EL (cell line): Measurements from ENCODE around the gene PROP1.
"Not testable (repeated sequence)": the region's sequence is repeated elsewhere in the genome, so short reads cannot be mapped to it uniquely, and the experiment has no call there.

Source experiments
- DNase-seq: peaks from one replicate; pipeline ENCODE4 v3.0.0-alpha.2; 2016

PROP1 gene

DNA sequence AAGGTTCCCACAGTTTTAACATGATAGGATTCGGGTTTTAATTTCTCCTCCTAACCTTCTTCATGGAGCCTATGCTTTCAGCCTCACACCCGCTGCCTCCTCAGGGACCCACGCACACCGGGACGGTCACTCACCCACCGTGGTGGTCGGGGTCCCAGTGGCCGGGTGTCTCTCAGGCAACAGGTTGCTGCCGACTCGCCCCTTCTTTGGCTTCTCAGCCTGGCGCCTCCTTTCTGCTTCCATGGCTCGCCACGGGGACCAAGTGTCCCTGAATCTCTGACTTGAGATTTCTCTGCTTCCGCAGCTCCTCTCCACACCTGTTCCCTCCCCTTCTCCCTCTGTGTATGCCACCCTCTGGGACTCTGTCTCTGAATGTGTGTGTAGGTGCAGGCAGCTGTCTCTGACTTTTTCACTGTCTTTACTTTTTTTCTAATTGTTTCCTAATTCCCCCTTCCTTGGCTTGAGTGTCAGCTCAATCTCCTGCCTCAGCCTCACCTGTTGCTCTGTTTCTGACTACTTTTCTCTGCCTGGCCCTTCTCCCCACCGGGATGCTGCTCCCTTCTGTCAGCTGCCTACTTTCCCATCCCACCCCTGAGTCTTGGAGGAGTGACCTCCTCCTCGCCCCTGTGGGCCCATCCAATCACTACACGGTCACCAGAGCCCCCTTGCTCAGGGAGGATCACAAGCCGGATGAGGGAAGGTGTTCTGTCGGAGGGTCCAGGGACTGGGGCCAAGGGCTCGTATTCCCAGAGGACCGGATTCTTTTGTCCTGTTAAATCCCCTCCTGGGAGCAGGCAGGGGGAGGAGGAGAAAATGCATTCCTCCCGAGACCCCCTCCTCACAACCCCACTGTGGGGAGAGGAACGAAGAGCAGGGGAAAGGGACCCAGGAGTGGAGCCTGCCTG is at the start of gene PROP1:
Gene PROP1, minus strand, starts transcription at position 552 of the 905 bp plus-strand sequence. Its CDS starts 309 bp downstream, at position 243.
- DNase-seq = no peak

DNA sequence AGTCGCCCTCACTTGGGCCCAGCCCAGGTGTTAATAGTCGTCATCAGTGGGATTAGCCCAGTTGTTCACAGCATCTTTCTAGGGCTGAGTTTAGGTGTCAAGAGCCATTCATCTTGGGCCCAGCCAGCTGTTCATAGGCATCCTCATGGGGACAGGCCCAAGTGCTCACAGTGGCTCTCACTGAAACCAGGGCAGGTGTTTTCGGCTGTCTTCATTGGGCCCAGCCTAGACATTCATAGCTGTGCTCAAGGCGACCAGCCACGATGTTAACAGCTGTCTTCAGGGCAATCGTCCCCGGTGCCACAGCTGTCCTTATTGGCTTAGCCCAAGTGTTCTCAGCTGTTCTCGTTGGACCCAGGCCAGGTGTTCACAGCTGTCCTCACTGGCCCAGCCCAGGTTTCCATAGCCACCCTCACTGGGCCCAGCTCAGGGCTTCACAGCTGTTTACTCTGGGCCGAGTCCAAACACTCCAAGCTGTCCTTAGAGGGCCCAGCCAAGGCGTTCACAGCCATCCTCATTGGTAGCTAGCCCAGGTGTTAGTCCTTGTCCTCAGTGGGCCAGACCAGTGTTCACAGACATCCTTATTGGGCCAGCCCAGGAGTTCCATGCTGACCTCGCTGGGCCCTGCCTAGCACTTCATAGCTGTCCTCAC is 23.5 kb upstream of the PROP1 start:
- DNase-seq = not testable (repeated sequence)

DNA sequence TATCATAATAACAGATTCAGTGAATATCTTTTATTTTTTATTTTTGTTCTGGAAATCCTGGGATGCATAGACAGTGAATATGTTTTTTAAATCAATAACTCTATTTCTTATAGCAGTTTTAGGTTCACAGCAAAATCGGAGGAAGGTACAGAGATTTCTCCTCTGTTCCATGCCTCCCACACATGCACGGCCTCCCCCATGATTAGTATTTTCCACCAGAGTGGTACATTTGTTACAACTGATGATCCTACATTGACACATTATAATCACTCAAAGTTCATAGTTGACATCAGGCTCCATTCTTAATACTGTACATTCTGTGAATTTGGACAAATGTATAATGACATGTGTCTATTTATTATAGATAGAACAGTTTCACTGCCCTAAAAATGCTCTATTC is 16.7 kb upstream of the PROP1 start:
- DNase-seq = not testable (repeated sequence)

DNA sequence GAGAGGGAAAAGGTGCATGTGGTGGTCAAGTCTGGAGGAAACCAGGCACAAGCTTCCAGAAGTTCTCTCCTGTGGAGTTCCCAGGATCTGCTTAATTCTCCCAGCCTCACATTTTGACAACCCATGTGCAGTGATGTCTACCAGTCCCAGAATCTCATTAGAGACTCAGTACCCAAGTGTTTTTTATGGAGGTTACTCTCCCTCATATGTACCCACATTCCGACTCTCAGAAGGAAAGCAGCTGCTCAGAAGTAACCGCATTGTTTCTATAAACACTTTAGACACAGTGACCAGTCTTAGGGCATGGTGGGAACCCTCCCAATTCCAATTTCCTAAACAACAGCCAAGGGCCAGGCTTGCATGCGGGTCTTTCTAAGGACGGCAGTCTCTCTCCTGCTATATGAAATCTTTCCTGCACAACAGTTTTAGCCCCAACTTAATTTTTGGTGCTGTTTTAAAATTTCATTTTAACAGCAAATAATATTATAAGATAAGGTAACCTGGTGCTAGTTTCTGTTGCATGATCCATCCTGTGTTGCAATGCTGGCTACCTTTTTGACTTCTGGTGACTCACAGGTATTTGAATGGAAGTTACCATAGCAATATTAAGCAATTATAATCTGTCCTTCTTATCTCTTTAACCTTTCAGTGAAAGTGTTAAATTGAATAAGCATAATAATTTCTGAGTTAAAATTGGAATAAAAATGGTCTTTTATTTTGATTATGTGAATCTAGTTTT is 15.9 kb upstream of the PROP1 start:
- not testable (repeated sequence) for DNase-seq

DNA sequence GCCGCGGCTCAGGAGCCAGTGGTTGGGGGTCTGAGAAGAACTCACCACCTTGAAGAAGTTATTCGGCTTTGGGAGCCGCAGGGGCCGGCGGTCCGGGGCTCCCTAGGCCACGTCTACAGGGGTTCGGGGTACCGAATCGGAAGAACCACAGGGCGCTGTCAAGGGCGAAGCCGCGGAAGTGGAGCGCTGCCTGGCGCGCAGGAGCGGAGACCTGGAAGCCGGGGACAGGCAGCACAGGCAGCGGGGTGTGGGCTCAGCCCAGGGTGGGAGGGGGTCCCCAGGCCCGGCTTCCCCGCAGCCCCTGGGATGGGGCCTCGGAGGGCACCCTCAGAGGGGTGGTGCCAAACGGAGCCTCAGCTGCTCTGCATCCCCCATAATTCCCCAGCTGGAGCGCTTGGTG is 11.2 kb upstream of the PROP1 start:
- not testable (repeated sequence) for DNase-seq

DNA sequence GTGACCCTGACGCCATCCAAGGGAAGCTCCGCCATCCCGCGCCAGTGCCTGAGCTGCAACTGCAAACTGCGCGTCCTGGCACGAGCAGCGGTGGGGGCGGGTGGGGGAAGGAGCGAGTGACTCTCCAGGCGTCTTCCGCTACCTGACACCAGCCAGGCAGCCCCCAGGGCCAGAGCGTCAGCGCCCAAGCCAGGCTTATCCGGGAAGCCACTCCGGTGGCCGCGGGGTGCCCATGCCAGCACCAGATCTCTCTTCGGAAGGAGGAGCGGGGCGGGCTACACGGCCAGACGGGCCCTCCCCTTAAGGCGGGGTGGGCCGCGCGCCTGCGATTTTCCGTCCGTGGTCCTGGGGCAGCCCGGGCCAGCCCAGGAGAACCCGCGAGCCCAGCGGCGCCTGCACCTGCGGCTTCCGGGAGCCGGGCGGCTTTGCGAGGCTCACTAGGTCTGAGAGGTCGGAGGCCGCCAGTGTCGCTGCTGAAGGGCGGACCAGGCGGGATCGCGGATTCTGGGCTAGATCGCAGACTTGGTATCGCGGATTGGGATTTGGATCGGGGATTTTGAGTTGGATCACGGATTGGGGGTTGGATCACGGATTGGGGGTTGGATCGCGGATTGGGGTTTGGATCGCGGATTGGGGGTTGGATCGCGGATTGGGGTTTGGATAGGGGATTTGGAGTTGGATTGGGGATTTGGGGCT is 10.6 kb upstream of the PROP1 start:
- not testable (repeated sequence) for DNase-seq

DNA sequence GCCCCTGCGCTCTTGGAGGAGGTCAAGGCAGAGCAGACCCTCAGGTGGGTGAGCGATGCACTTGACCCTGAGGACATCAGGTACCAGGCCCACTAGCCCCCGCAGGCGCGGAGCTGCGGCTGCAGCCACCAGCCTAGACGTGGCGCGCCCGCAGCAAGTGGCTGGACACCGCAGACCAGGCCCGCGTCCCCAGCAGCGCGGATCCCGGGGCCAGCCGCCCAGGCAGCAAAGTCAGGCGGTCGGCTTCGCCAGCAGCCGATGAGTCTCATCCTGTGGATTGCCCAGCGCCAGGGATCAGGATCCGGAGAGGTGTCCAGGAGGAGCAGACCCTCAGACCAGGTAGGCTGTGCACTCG is 10.1 kb upstream of the PROP1 start:
- not testable (repeated sequence) for DNase-seq

DNA sequence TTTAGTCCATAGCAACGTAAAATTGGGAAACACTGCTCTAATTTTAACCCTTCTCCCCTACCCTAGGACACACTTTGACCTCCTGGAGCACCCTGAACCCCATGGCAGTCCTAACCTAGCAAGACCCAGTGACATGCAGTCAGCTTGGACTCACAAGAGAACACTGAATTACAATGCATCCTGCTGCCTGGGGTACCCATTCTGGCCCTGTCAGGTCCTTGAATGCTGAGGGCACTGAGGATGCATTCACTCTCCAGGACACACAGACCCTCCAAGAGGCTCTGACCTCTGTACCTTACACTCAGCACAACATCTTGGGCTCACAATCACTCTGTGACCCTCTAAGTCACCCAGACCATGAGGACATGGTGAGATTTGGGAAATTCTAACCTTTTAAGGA is 1.8 kb upstream of the PROP1 start:
- no peak for DNase-seq

DNA sequence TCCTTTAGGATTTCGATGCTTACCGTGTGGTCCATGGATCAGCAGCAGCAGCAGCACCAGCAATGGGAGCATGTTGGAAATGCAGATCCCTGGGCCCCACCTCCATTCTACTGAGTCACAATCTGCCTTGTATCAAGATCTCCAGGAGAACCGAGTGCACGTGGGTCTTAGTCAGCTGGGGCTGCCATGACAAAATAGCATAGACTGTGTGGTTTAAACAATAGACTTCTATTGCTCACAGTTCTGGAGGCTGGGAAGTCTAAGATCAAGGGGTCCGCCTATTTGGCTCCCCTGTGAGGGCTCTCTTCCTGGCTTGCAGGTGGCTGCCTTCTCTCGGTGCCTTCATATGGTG is 1.3 kb upstream of the PROP1 start:
- no peak for DNase-seq

DNA sequence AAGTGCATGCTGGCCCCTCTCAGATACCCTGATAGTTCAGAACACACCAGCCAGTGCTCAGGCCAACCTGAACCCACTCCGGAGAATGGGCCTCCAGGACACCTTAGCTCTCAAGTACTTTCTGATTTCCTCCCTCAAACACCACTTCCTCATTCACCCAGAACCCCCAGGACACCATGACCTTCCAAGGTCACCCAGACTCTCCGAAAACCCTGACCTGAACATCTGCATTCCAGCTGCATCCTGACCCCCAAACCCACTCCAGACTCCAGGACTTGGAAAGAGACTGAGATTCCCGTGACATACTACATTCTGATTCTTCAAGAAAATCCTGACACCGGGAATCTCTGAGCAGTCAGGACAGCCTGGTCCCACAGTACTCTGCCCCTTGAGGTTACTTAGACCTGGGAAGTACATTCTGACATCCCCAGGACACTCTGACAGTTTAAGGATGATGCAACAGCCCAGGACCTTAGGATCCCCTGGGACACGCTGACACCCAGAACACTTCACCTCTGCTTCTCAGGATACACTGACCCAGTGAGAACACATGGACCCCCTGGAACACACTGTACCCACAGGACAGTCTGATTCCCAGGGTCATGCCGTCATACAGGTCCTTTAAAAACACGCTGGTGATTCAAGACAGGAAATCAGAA is 747 bp upstream of the PROP1 start:
- DNase-seq = no peak

DNA sequence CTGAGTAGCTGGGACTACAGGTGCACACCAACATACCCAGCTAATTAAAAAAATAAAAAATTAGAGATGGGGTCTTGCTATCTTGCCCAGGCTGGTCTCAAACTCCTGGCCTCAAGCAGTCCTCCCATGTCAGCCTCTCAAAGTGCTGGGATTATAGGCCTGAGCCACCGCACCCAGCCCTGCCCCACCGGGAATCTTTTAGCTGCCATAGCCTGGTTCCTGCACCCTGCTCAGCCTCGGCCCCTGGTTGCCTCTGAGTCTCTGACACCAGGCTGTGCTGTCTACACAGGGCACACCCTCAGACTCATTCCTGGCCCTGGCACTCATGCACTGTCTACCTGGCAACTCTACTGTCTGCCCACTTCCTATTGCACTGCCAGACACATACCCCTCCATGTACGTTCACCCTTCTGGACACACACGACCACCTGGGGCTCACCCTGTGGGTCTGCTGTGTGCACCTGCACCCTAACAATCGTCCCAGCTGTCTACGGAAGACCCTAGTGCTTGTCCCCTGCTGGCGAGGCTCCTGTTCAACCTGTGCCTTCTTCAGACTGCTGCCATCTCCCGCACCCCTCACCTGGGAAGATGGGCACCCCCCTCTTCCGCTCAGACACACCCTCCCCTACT is 1.4 kb downstream of the PROP1 start:
- no peak for DNase-seq

DNA sequence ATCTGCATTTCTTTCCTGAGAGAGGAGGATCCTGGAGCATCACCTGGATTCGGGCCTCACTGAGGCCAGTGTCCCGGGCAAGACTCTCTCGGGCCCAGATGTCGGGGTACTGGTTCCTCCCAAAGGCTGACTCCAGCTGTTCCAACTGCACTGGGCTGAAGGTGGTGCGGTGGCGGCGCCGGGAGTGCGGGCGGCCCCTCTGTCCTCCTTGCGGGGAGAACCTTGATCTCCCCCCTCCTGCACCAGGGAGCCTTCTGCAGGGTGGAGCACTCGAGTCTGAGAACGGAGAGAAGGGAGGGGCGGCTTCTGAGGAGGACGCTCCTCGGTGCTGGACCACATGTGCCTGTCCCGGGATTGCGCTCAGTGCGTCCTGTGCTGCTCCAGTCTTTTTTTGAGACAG is 2.0 kb downstream of the PROP1 start:
- no peak for DNase-seq

DNA sequence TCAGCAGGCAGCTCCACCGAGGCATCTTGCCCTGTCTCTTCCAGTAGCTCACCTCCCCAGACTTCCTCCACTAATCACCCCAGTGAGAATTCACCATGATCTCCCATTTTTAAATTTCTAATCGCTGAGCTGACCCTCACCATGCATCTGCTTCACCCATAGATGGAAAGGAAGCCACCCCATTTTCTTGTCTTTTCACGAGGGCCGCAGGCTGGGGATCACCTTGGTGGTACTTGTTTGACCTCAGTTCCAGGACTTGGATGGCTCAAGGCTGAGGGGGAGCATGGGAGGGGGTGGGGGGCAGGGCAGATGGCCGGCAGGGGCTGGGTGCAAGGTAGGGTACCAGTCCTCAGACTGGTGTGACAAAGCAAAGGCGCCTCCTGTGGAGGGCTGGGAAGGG is 3.6 kb downstream of the PROP1 start:
- DNase-seq = no peak

DNA sequence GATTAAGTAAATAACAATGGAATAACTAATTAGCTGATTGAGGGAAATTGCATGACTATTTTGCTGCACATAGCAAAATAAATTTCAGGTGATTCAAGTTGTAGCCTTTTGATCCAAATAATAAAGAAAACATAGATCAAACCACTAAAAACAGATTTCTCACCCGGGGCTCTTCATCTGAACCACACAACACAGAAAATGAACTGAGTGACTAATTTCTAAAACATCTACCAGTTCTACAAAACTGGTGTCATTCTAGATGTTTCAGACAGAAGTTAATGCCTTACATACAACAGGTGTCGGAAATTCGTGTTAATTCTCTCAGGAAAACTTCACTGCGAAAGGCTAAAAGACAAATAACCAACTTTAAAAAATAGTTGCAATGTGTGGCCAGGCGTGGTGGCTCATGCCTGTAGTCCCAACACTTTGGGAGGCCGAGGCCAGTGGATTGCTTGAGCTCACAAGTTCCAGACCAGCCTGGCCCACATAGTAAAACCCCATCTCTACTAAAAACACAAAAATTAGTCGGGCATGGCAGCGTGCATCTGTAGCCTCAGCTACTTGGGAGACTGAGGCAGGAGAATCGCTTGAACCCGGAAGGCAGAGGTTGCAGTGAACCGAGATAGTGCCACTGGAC is 6.9 kb downstream of the PROP1 start:
- no peak for DNase-seq

DNA sequence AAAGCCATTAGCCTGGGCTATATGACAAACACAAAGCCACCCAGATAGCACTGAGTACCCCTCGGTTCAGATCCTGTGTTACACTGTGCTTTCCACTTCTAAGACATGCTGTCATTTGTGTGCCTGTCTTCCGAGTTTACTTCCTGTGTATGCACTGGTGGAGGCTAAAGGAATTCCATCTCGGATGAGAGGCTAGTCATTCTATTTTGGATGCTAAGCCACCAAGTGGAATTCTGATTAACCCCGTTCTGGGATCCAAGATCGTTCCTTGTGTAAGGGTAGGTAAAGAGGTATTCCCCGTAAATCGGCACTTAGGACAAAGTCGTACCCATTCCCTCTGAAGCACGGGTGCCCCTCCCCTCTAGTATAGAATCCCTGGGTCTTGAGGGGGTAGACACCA is 8.7 kb downstream of the PROP1 start:
- DNase-seq = no peak

DNA sequence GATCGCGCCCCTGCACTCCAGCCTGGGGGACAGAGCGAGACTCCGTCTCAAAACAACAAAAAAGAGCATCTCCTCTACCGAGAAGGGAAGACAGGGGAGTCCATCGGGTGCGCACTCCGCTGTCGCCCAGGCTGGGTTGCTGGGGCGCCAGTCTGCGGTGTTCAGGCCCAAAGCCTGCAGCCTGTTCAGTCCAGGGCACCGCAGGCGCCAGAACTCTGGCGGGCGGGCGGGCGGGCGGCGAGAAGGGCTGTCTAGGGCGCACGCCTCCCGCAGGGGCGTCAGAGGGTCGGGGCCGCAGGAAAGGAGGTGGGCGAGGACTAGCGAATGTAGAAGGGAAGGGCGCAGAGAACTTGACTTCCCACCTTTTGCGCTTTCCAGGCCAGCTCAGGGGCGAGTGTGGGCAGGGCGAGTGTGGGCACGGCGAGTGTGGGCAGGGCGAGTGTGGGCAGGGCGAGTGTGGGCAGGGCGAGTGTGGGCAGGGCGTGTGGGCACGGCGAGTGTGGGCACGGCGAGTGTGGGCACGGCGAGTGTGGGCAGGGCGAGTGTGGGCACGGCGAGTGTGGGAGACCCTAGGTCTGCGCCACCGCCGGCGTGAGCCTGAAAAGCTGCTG is 10.5 kb downstream of the PROP1 start:
- no peak for DNase-seq

DNA sequence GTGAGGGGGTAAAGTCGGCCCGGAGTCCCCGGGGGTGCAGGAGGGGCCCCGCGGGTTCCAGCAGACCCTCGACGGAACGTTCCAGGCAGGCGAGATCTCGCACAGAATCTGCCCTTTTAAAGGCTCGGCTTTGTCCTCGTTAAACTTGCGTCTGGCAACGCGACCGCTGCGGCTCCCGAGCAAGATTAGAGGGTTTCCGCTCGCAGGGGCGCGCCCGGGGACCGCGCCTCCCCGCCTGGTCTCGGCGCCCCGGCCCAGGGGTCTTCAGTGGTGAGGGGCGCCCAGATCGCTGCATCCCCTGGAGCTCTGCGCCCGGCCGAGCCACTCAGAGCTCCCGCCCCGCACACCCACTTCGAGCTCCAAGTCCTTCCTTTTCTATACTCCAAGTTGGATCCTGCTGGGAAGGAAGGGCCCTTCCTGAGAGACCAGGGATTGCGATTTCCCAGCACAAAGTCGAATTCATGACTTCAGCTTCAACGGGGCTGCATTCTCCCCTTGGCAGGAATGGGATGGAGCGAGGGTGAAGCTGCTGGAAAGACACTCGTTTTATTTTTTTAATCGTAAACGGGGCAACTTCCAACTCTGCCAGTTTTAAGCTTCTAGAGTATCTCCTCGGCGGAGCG is 11.3 kb downstream of the PROP1 start:
- DNase-seq = no peak

DNA sequence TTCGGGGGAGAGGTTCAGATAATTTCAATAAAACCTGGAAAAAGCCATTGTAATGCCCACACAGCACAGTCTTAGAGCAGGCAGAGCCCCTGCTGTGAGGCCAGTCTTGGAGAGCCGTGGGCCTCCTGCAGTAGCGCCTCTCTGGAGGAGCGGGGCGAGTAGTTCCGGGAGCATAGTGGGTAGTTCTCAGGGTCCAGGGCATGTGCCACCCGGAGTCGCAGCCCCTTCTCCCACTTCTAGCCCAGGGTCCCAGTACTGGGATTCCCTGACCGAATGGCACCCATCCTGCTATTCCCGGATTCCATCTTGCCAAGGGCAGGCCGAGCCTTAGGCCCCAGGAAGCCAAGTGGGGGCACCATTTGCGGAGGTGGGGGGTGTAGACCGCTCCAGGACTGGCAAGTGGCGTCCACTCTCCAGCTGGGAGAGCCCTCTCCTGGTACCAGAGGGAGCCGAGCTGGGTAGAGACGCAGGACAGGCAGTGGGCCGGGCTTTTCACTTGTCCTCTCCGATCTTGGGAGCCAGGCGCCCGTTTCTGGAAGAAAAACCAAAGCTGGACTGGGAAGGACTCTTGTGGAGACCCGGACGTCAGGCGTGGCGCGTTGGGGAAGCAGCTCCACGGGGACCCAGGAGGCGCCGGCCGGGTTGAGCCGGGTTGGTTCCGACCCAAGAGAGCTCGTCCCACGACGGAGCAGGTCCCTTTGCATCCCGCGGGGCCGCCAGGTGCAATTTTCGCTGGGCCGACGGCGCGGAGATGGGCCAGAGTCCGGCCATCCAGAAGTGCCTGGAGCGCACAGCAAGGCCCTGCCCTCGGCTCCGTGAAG is 12.1 kb downstream of the PROP1 start:
- no peak for DNase-seq

DNA sequence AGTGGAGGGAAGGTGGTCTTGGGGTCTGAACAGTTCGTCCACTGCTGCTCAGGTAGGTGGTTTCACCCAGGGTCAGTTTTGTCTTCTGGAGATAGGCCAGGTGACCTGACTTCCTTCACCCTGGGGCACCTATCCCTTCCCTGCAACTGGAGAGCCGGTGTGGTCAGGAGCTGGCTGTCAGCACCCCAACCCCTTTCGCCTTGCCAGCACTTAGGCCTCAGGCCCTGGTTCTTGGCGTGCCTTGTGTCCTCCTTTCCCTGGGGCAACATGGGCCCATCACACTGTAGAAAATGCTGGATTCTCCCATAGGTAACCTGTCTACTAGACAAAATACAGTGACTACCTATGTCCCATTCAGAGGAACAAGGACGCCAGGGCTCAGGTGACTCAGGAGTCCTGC is 13.1 kb downstream of the PROP1 start:
- no peak for DNase-seq
